Raji (cell line): ENCODE measurements around the gene CRMP1.

Experiments
- POLR2A ChIP-seq: IDR thresholded peaks from 2 replicates; pipeline ENCODE4 v1.6.1; 2011; ENCODE audit warnings: low read depth, low read length, control low read depth; ENCODE audit not compliant: insufficient read depth

The CRMP1 gene

DNA sequence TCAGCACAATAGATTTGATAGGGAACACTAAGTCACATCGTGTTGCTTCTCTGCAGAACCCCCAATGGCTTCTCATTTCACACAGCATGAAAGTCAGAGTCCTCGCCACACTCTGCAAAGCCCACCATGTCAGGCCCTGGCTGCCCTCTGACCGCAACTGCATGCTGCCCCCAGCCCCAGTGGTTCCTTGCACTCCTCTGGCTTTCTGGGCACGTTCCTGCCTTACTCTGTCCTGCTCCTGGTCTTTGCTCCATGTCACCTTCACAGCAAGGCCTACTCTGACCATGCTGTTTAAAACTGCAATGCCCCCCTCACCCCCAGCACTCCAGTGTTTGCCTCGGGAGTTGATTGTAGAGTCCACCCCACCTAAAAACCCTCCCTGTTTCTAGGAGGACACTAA is 103.7 kb downstream of the CRMP1 start:
- TF ChIP-seq POLR2A, result no peak

DNA sequence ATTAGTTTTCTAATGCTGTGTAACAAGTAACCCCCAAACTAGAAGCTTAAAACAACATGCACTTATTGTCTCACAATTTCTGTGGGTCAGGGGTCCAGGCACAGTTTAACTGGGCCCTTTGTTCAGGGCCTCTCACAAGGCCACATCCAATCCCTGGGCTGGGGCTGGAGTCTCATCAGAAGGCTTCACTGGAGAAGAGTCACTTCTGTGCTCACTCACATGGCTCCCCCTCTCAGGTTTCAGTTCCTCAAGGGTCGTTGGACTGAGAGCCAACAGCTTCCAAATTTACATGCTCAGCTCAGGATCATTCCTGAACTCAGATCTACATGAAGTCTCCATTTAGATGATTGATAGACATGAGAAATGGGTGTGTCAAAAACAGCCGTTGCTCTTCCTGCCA is 104.7 kb downstream of the CRMP1 start:
- TF ChIP-seq POLR2A, result no peak

DNA sequence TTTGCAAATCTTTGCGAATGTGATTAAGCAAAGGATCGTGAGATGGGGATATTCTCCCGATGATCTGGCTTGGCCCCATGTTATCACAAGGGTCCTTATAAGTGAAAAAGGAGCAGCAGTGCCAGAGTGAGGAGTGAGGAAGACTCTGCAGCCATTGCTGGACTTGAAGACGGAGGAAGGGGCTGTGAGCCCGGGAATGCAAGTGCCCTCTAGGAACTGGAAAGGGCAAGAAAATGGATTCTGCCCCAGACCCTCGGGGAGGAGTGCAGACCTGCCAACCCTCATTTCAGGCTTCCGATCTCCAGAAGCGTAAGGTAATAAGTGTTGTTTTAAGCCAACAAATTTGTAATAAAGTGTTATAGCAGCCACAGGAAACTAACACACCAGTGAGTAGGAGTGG is 105.6 kb downstream of the CRMP1 start:
- no peak for TF ChIP-seq POLR2A

DNA sequence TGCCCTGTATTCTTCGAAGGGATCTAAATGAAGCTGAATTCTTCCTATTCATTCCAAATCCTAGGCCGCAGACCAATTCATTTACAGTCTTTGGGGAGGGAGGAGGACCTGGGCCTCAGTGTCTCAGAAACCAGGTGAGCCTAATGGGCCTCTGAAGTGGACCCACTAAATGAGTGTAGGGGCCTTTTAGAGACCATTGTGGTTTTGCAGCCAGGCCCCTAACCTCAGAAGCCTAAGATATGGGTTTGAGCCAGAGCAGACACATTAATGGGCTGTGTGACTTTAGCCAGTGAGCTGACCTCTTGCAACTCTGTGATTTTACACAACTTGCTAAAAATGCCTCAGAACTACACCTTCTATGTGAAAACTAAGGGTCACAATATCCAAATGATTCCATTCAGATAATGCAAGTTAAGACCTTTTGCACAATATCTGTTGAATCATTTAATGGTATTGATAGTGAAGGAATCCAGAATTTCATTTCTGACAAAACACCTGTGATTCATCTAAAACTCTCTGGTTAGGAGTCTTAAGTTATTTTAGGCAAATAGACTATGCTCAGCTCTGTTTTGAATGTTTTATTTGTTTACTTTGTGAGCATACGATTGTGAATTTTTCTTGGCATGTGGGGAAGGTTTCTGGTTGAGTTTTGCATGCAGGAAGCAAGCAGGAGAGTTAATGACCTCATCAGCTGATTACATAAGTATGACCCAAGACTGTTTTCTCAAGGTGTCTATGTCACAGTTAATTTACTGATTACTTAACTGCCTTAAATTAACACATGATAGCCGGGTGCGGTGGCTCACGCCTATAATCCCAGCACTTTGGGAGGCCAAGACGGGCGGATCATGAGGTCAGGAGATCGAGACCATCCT is 106.8 kb downstream of the CRMP1 start:
- no peak for TF ChIP-seq POLR2A

DNA sequence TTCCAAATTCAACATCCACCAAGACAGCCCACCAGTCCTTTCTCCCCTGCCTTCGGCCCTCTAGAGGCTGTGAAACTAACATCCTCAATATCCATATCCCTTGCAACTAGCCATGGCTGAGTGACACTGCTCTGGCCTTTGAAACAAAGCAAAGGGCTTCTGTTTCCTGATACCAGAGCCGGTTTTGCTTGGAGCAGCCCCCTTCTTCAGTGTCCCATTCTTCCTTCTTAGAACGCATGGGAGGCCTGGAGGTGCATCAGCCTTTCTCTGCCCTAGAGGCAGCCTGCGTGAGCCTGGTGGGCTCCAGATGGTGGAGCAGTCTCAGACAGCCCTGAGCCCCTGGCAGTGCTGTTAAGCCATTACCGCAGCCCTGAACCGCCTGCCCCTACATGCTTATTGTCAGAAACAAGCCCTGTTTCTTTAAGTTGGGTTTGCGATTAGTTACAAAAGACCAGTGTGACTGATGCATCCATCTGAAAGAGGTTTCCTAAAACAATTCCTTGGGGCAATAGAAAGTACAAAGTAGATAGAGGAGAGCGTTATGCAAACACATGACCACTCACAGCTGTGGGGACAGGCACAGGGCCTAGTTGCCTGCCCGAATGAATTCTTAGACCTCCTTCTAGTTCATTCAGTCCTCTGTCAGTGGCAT is 107.8 kb downstream of the CRMP1 start:
- no peak for TF ChIP-seq POLR2A

DNA sequence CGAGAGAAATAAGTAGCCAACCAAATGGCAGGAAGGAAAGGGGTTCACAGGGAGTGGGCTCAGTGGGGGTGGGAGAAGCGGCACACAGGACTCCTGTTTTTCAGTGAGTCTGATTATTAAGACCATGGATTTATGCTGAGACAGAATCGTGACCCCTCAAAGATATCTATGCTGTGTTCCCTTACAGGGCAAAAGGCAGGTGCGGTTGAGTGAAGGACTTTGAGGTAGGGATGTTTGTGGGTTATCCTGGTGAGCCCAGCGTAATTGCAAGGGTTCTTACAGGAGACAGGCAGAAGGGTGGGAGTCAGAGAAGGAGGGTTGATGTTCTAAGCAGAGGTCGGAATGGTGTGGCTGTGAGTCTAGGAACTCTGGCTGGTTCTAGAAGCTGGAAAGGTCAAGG is 108.9 kb downstream of the CRMP1 start:
- TF ChIP-seq POLR2A, result no peak

DNA sequence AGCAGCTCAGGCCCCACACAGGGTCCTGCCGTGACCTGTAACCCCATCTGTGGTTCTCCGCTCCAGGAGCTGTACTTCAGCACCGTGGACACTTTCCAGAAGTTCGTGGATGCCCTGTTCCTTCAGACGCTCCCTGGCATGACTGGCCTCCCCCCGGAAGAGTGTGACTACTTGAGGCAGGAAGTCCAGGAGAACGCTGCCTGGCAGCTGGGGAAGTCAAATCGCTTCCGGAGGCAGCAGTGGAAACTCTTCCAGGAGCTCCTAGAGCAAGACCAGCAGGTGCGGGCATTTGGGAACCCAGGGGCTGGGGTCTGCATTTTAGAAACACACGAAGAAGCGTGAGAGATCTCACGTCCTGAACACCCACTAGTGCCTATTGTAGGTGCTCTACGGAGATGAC is 109.4 kb downstream of the CRMP1 start:
- no peak for TF ChIP-seq POLR2A

DNA sequence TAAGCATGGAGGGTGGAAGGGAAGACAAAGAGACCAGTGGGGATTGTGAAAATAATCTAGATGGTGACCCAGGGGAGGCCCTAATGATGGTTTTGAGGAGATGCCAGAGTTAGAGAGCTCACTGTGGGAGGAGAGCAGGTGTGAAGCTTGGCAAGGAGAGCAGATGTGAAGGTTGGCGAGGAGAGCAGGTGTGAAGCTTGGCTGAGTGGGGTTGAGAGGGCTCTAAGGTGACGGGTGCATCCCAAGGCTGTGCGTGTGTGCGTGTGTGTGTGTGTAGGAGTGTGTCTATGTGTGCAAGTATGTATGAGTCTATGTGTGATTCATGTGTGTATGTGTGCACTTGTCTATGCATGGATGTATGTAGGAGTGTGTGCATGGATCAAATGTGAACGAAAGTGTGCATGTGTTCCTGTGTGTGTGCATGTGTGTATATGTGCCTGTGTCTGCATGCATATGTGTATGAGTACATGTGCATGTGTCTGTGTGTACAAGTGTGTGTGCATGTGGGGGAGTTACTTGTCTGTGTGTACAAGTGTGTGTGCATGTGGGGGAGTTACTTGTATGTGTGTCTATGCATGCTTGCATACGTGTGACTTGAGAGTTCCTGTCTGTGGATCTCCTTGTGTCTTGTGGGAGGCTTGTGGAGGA is 109.9 kb downstream of the CRMP1 start:
- no peak for TF ChIP-seq POLR2A

DNA sequence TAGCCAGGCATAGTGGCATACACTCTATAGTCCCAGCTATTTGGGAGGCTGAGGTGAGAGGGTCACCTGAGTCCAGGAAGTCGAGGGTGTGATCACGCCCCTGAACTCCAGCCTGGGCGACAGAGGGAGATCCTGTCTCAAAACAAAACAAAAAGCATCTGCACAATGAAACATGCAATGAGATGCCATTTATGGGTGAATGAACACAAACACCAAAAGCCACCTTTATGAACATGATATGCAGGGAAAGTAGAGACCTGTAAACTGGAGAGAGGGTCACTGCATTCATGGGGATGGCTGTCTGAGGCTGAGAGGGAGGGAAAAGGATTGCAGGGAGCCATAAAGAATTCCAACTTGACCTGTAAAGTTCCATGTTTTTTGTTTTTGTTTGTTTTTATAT is 111.2 kb downstream of the CRMP1 start:
- no peak for TF ChIP-seq POLR2A

DNA sequence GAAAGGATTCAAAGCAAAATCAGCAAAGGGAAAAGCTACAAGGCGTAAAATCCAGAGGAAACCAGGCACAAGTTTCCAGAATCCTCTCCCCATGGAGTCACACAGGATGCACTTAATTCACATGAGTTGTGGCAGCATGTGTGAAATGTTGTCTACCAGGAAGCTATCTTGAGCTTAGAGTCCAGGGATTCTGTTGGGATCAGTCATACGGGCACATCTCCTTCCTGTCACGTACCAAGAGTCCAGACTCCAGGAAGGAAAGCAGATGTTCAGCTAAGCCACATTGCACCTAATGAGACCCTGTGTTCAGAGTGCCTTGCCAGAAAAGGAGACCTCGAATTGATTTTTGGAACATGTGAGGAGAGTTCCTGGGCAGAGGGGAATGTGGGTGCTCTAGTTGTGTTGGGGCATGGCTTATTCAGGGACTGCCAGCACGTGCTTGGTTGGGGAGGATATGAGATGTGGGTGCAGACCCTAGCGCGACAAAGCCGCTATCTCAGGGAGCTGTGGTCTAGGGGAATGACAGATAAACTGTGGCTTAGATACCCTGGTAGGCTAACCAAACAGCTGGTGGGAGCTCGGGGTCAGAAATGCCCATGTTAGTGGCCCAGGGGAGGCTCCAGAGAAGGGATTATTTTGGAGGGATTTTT is 111.9 kb downstream of the CRMP1 start:
- no peak for TF ChIP-seq POLR2A

DNA sequence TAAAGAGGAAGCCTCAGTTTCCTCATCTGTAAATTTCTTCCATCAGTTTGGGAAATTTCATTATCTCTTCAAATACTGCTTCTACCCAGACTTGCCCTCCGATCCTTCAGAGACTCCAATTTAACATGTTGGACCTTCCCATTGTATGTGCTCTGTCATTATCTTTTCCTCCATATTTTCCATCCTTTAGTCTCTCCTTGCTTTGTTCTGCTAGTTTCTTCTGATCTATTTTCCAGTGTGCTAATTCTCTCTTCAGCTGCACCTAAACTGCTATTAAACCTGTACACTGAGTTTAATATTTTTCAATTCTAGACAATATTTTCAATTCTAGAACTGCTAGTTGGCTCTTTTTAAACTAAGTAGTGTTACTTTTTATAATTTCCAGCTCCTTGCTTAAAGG is 116.4 kb downstream of the CRMP1 start:
- no peak for TF ChIP-seq POLR2A

DNA sequence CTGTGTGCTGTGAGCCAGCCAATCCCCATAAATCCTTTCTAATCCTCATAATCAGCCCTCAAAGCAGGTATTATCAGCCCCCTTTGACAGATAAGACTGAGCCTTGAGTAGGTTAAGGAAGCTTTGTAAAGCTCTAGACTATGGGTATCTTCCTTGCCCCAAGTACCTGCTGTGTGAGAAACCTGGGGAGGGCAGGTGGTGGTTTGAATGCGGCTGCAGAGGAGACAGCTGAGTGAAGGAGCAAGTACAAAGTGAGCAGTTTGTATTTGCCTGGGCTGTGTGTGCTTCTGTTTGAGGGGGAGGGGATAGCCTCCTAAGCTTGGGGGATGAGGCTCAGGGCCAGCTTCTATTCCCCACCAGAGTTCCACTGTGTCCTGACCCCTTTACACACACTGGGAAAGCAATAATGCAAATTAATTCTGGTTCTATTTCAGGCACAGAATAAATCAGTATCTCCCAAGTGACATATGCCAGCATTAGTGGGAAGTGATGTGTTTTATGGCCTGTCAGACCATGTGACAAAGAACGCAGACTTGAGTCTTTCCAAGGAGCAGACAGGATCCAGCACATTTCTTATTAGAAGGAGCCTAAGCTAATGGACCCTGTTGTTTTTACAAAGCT is 118.4 kb downstream of the CRMP1 start:
- TF ChIP-seq POLR2A, result no peak

DNA sequence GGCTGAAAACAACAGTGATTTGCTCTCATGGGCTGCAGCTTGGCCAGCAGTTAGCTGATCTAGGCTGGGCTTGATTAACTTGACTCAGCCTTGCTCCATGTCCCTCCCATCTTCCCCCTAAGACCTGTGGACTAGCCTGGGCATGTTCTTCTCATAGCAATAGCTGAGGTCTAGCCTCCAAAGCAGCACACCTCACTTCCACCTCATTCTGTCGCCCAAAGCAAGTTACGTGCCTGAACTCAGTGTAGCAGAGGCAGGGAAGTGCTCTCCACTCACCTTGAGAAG is 119.7 kb downstream of the CRMP1 start:
- no peak for TF ChIP-seq POLR2A

DNA sequence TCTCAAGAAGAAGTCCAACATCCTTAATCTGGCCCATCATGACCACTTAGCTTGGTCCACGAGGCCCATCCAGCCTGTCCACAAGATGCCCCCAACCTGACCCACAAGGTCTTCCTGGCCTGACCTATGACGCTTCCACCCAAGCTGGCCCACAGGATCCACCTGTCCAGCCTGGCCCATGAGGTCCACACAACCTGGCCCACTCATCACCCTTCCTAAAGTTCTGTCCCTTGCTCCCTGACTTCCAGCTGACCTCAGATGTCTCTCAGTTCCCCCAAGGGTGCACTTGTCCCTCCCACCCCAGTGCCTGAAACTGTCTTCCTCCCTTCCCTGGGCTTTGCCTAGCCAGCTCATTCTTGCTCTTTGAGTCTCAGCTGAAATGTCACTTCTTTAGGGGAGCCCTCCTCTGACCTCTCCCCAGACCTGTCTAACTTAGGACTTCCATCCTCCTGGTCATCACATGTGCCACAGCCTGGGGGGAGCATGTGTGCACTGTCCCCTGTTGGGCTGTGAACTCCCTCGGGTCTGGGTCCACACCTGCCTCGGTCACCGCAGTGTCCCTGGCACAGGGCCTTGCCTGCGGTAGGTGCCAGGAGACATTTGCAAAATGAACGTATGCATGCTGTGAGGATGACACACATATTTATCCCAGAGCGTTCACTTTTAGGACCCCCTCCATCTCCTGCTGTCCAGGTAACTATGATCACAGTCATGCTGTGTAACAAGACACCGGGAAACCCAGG is 120.2 kb downstream of the CRMP1 start:
- TF ChIP-seq POLR2A, result no peak
